RWPE2 (cell line): ENCODE results near the gene CCDC183.

Source experiments
- ATAC-seq: fragments of 200-7000 bp; cut with Tn5 transposase; 3 replicates; pipeline ENCODE4 v1.9.1; 2021; ENCODE audit warnings: low read depth
- DNase-seq: peaks from one replicate; pipeline ENCODE4 v3.0.0-alpha.2; 2020; ENCODE audit warnings: low spot score
- H3K27ac ChIP-seq: fragments of 450-650 bp; 2 replicates; pipeline ENCODE4 v1.5.1; 2017; ENCODE audit warnings: mild to moderate bottlenecking; ENCODE audit not compliant: poor library complexity, severe bottlenecking
- H3K27me3 ChIP-seq: fragments of 250-450 bp; sonication (Bioruptor Pico); 2 replicates; pipeline ENCODE4 v1.5.1; 2021; ENCODE audit warnings: mild to moderate bottlenecking, moderate library complexity; ENCODE audit not compliant: insufficient read depth, poor library complexity, severe bottlenecking
- H3K36me3 ChIP-seq: fragments of 250-450 bp; sonication (Bioruptor Pico); 2 replicates; pipeline ENCODE4 v1.5.1; 2020; ENCODE audit warnings: low read depth, mild to moderate bottlenecking, moderate library complexity
- H3K4me1 ChIP-seq: fragments of 250-450 bp; sonication (Bioruptor Pico); 2 replicates; pipeline ENCODE4 v1.5.1; 2021; ENCODE audit warnings: mild to moderate bottlenecking, moderate library complexity; ENCODE audit not compliant: insufficient read depth, poor library complexity, severe bottlenecking
- H3K4me3 ChIP-seq: fragments of 250-450 bp; sonication (Bioruptor Pico); 2 replicates; pipeline ENCODE4 v1.5.1; 2021; ENCODE audit warnings: mild to moderate bottlenecking, moderate library complexity; ENCODE audit not compliant: severe bottlenecking
- H3K9me3 ChIP-seq: fragments of 250-450 bp; sonication (Bioruptor Pico); 2 replicates; pipeline ENCODE4 v1.5.1; 2021; ENCODE audit warnings: mild to moderate bottlenecking, moderate library complexity; ENCODE audit not compliant: severe bottlenecking
- TF ChIP-seq, protein P1 (sequence below): fragments of 450-650 bp; IDR thresholded peaks from one replicate; pipeline ENCODE4 v1.5.1; 2017; ENCODE audit warnings: mild to moderate bottlenecking, moderate library complexity; ENCODE audit not compliant: poor library complexity, severe bottlenecking

The CCDC183 gene

DNA sequence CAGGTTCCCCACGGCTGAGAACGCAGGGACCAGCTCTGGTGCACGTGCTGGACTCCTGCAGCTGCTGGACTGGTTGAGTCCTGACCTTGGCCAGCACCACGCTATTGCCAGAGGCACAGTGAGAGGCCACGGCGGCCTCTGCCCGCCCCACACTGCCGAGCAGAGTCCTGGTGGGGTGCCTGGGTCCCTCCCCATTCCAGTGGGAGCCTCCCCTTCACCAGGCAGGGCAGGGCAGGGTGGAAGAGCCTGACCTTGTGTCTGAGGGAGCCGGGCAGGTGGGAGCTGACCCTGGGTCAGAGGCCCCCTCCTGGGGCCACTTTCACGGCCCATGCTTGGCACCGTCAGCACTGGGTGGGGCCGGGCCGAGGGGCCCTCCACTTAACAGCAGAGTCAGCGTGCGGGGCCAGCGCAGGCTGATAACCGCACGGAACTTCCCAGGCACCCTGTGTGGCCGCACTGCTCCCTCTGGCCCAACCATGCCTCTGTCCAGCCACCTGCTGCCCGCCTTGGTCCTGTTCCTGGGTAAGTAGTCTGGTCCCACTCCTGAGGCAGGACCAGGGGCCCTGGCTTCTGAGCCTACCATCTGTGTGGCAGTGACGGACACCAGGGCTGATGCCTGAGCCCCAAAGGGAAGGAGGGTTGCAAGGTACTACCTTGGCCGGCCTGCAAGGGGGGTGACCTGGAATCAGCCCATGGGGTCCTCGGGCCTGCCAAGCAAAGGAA is 56.0 kb downstream of the CCDC183 start, which contains the start of gene MAMDC4:
MAMDC4 (plus strand) TSS at position 406 of the 723 bp plus-strand sequence; CDS start at position 477, 71 bp downstream.
- H3K4me1 ChIP-seq = no peaks in the 10 kb centered on the region
- TF ChIP-seq, protein P1, sequence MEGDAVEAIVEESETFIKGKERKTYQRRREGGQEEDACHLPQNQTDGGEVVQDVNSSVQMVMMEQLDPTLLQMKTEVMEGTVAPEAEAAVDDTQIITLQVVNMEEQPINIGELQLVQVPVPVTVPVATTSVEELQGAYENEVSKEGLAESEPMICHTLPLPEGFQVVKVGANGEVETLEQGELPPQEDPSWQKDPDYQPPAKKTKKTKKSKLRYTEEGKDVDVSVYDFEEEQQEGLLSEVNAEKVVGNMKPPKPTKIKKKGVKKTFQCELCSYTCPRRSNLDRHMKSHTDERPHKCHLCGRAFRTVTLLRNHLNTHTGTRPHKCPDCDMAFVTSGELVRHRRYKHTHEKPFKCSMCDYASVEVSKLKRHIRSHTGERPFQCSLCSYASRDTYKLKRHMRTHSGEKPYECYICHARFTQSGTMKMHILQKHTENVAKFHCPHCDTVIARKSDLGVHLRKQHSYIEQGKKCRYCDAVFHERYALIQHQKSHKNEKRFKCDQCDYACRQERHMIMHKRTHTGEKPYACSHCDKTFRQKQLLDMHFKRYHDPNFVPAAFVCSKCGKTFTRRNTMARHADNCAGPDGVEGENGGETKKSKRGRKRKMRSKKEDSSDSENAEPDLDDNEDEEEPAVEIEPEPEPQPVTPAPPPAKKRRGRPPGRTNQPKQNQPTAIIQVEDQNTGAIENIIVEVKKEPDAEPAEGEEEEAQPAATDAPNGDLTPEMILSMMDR = no peak
- no peaks in the 10 kb centered on the region for H3K27me3 ChIP-seq
- H3K4me3 ChIP-seq = no peak within 1 kb of the TSS
- H3K36me3 ChIP-seq = peaks cover 16% of the 10 kb centered on the region
- DNase-seq (no peak), ATAC-seq (no peak)
- no peaks in the 10 kb centered on the region for H3K9me3 ChIP-seq
- H3K27ac ChIP-seq = no peak within 1 kb of the TSS

GRCh38 chr9:136852664-136853595 is 56.8 kb downstream of the CCDC183 start:
- DNase-seq = no peak
- H3K4me3 ChIP-seq = no peak overlapping the region

GRCh38 chr9:136853596-136854112 is 57.5 kb downstream of the CCDC183 start:
- ATAC-seq = no peak
- peaks cover 16% of the 10 kb centered on the region for H3K36me3 ChIP-seq
- no peak overlapping the region for H3K27ac ChIP-seq
- H3K4me3 ChIP-seq = no peak overlapping the region
- no peaks in the 10 kb centered on the region for H3K4me1 ChIP-seq
- TF ChIP-seq, protein P1 = no peak
- DNase-seq = no peak
- H3K27me3 ChIP-seq = no peaks in the 10 kb centered on the region
- H3K9me3 ChIP-seq = no peaks in the 10 kb centered on the region

More at GRCh38 chr9:136852664-136853595, 56.8 kb downstream of the CCDC183 start:
- Histone ChIP-seq H3K36me3 (peaks cover 16% of the 10 kb centered on the region), H3K27me3 (no peaks in the 10 kb centered on the region), H3K9me3 (no peaks in the 10 kb centered on the region), H3K27ac (no peak overlapping the region), H3K4me1 (no peaks in the 10 kb centered on the region)
- TF ChIP-seq, protein P1 = no peak
- no peak for ATAC-seq

DNA sequence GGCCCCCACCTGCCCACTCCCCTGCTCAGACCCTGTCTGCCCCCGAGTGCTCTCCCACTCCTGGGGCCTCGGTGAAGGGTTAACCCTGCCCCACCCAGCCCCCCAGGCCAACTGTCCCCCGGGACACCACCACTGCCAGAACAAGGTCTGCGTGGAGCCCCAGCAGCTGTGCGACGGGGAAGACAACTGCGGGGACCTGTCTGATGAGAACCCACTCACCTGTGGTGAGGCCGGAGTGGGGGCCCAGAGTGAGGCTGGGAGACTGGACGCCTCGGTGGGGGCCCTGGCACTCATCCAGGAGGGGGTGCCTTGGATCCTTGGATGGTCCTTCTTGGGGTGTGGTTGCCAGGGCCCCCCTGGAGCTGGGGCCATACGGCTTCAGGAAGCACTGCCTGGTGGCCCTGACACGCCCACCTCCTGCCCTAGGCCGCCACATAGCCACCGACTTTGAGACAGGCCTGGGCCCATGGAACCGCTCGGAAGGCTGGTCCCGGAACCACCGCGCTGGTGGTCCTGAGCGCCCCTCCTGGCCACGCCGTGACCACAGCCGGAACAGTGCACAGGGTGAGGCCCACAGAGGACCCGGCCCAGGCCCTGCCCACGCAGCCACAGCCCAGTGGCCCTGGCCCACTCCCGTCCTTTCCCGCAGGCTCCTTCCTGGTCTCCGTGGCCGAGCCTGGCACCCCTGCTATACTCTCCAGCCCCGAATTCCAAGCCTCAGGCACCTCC is 58.1 kb downstream of the CCDC183 start:
- no peaks in the 10 kb centered on the region for H3K4me1 ChIP-seq
- no peak overlapping the region for H3K27ac ChIP-seq
- H3K4me3 ChIP-seq = no peak overlapping the region
- ATAC-seq (no peak), DNase-seq (no peak)
- H3K27me3 ChIP-seq = no peaks in the 10 kb centered on the region
- H3K36me3 ChIP-seq = peaks cover 16% of the 10 kb centered on the region
- TF ChIP-seq, protein P1 = no peak
- H3K9me3 ChIP-seq = no peaks in the 10 kb centered on the region
